Urinary bladder (tissue), 4 donors: ENCODE results near the gene ASIC4. TPM values are rescaled to one million over a fixed set of nuclear protein-coding genes. Genes with fewer than 3 reads are reported as not detected.

Experiments used
- DNase-seq: peaks from one replicate; pipeline ENCODE4 v3.0.0-alpha.2; 2015; ENCODE audit errors: extremely low spot score
- H3K27ac ChIP-seq: one replicate; pipeline ENCODE4 v1.5.1; 2013; ENCODE audit warnings: low read depth, mild to moderate bottlenecking, moderate library complexity
- H3K36me3 ChIP-seq: one replicate; pipeline ENCODE4 v1.6.1; 2013; ENCODE audit warnings: mild to moderate bottlenecking, moderate library complexity; ENCODE audit not compliant: insufficient read depth
- H3K4me1 ChIP-seq: one replicate; pipeline ENCODE4 v1.6.1; 2013; ENCODE audit warnings: mild to moderate bottlenecking, moderate library complexity; ENCODE audit not compliant: insufficient read depth
- H3K4me3 ChIP-seq: one replicate; pipeline ENCODE4 v1.5.1; 2013; ENCODE audit warnings: low read depth, low read length
- WGBS: extraction: QIAGEN DNeasy Blood & Tissue Kit; methylation state at CpG from one replicate; pipeline ENCODE4 v1.1.7; 2013; 5-methylcytosine and 5-hydroxymethylcytosine counted together
- polyA plus RNA-seq: library from polyadenylated mRNA; stranded (reverse); fragments of 200-250 nt; gene quantifications from one replicate; pipeline ENCODE4 v1.2.3, GENCODE V29; 2013
- total RNA-seq: library from RNA; depleted of rRNA; stranded (reverse); fragments of >200 nt; gene quantifications from one replicate; pipeline ENCODE4 v1.2.3, GENCODE V29; 2014
- donor health status: healthy with polysubstance abuse.
- donor health status: healthy.

ASIC4 gene
- total and polyA plus RNA-seq, 2 donors = 0.18 to 0.32 TPM

GRCh38 chr2:219567791-219568361 is 53.6 kb downstream of the ASIC4 start:
- Histone ChIP-seq H3K4me1 (no peaks in the 10 kb centered on the region), H3K27ac (no peak overlapping the region), H3K36me3 (no peaks in the 10 kb centered on the region), H3K4me3 (no peak overlapping the region)
- 91% methylated on average over 35 of the region's 35 CpGs for WGBS
- no peak for DNase-seq

- H3K4me1 ChIP-seq = no peaks in the 10 kb centered on the region
- no peak overlapping the region for H3K27ac ChIP-seq
- DNase-seq = no peak
- WGBS = 95% methylated on average over 6 of the region's 6 CpGs
- no peaks in the 10 kb centered on the region for H3K36me3 ChIP-seq
- H3K4me3 ChIP-seq = no peak overlapping the region
Observed at GRCh38 chr2:219569041-219569440, 54.8 kb downstream of the ASIC4 start.

- H3K36me3 ChIP-seq = no peaks in the 10 kb centered on the region
- WGBS = 90% methylated on average over 6 of the region's 6 CpGs
- no peak for DNase-seq
- no peak overlapping the region for H3K4me3 ChIP-seq
- no peaks in the 10 kb centered on the region for H3K4me1 ChIP-seq
- H3K27ac ChIP-seq = no peak overlapping the region
Observed at GRCh38 chr2:219569635-219570034, 55.4 kb downstream of the ASIC4 start.

GRCh38 chr2:219570194-219570923 is 56.1 kb downstream of the ASIC4 start:
- H3K27ac ChIP-seq = peak overlapping the region; percentile 46
- no peak for DNase-seq
- H3K4me1 ChIP-seq = no peaks in the 10 kb centered on the region
- no peaks in the 10 kb centered on the region for H3K36me3 ChIP-seq
- H3K4me3 ChIP-seq = peak overlapping the region; percentile 73
- WGBS = 11% methylated on average over 95 of the region's 95 CpGs

- peak overlapping the region; percentile 73 for H3K4me3 ChIP-seq
- peak overlapping the region; percentile 46 for H3K27ac ChIP-seq
- whole genome bisulfite sequencing = under 1% methylated on average over 55 of the region's 55 CpGs
- H3K36me3 ChIP-seq = no peaks in the 10 kb centered on the region
- H3K4me1 ChIP-seq = no peaks in the 10 kb centered on the region
- DNase-seq = no peak
Observed at GRCh38 chr2:219570924-219571310, 56.6 kb downstream of the ASIC4 start.

GRCh38 chr2:219571311-219572236 is 57.3 kb downstream of the ASIC4 start, which contains the start of gene OBSL1:
TSS of gene OBSL1 (minus strand) at chr2:219571539. CDS start at chr2:219571232, 307 bp downstream.
- WGBS = 8% methylated on average over 42 of the region's 42 CpGs
- no peak for DNase-seq

GRCh38 chr2:219572237-219573001 is 58.1 kb downstream of the ASIC4 start, which contains the start of gene INHA:
TSS of gene INHA (plus strand) at chr2:219572310. CDS start at chr2:219572375, 65 bp downstream.
- no peak for DNase-seq
- Histone ChIP-seq H3K27ac (peak within 1 kb of the TSS; percentile 43), H3K4me3 (peak within 1 kb of the TSS; percentile 73), H3K4me1 (no peaks in the 10 kb centered on the region), H3K36me3 (no peaks in the 10 kb centered on the region)
- 85% methylated on average over 13 of the region's 13 CpGs for WGBS

More at GRCh38 chr2:219571311-219572236, 57.3 kb downstream of the ASIC4 start, which contains the start of gene OBSL1:
- H3K27ac ChIP-seq = peak within 1 kb of the TSS; percentile 46
- no peaks in the 10 kb centered on the region for H3K36me3 ChIP-seq
- H3K4me3 ChIP-seq = peak within 1 kb of the TSS; percentile 73
- H3K4me1 ChIP-seq = no peaks in the 10 kb centered on the region

- Histone ChIP-seq H3K36me3 (no peaks in the 10 kb centered on the region), H3K4me3 (no peak overlapping the region), H3K27ac (no peak overlapping the region), H3K4me1 (no peaks in the 10 kb centered on the region)
- no peak for DNase-seq
- WGBS = 83% methylated on average over 5 of the region's 5 CpGs
Observed at GRCh38 chr2:219573166-219573565, 58.9 kb downstream of the ASIC4 start.

GRCh38 chr2:219574484-219575311 is 60.4 kb downstream of the ASIC4 start:
- DNase-seq = no peak
- WGBS = 81% methylated on average over 22 of the region's 22 CpGs

GRCh38 chr2:219575566-219576504 is 61.6 kb downstream of the ASIC4 start:
- H3K4me3 ChIP-seq = no peak overlapping the region
- 88% methylated on average over 6 of the region's 6 CpGs for WGBS

More at GRCh38 chr2:219574484-219575311, 60.4 kb downstream of the ASIC4 start:
- H3K36me3 ChIP-seq = no peaks in the 10 kb centered on the region
- no peaks in the 10 kb centered on the region for H3K4me1 ChIP-seq
- H3K4me3 ChIP-seq = no peak overlapping the region
- H3K27ac ChIP-seq = no peak overlapping the region

GRCh38 chr2:219576505-219577388 is 62.5 kb downstream of the ASIC4 start:
- Histone ChIP-seq H3K4me3 (no peak overlapping the region), H3K27ac (no peak overlapping the region), H3K36me3 (no peaks in the 10 kb centered on the region), H3K4me1 (no peaks in the 10 kb centered on the region)
- 22% methylated on average over 15 of the region's 15 CpGs for WGBS
- peak; percentile 59 for DNase-seq

More at GRCh38 chr2:219575566-219576504, 61.6 kb downstream of the ASIC4 start:
- no peak for DNase-seq
- H3K4me1 ChIP-seq = no peaks in the 10 kb centered on the region
- no peaks in the 10 kb centered on the region for H3K36me3 ChIP-seq
- H3K27ac ChIP-seq = no peak overlapping the region
